ENCODE data around the gene GASK1B. TPM values are rescaled to one million over a fixed set of nuclear protein-coding genes. Genes with fewer than 3 reads are reported as not detected.
A peak's percentile ranks its signal among the peaks of the same experiment; 100 is the strongest.

GASK1B gene
- total RNA-seq = 2.8 and 4.4 TPM in 2 replicates

DNA sequence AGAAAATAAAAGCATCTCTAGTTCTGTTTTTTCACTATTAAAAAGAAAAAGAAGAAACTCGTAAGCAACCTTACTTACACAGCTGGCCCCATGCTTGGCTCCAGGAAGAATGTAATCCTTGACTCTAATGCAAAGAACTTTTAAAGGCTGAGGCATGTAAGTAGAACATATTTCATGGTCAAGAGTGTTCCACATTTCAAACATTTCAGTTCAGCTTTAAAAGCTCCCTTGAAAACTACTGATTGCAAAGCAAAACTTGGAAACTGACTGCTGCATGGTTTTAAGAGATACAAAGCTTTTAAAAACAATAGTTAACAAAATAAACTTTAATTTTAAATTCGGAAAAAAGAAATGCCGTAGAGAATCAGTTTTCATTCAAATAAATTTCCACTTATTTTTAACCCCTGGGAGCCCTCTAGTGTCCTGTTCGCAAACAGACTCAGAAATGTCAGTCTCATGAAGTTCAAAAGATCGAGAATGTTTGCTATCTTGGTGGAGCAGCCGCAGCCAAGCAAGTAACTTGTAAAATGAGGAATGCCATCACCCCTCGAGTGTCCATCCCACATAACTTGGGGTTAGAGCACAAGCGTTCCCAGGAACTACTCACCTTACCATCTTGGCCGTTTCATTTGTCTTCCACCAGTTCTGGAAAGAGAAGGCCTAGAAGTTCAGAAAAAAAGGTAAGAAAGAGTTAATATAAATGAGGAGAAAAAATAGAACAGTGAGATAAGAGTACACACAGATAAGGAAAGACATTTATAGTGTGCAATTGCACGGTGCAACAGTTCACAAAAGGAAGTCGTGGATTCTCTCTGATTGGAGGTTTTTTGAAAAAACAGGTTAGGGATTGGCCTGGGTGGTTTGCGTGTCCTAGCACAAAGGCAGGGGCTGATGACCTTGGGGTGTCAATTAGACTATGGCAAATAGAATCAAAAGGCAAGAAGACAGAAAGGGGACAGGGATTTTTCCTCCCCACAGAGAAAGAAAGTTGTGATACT, at the start of gene GASK1B:
GASK1B (minus strand) TSS at position 765 of the 998 bp plus-strand sequence. CDS start 1,650 bp downstream, outside the sequence.
- peak; percentile 70 for DNase-seq (ENCODE audit: low read depth)

DNA sequence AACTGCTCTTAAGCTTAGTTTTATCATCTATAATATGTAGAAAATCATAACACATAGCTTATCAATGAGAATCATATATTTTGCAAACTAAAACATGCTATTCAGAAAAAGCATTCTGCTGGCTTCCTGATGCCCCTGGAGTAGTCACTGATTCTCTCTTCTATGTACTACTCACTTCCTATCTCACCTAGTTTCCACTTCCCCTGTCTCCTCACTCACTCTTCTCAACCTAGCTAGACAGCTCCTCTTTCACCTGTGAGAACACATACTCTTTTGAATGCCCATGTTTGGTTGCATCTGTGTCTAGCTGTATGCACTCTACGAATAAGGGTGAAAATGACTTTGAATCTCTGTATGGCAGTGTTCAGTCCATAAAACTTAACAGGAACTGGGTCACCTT, 46.8 kb upstream of the GASK1B start:
- no peak for DNase-seq (ENCODE audit: low read depth)

DNA sequence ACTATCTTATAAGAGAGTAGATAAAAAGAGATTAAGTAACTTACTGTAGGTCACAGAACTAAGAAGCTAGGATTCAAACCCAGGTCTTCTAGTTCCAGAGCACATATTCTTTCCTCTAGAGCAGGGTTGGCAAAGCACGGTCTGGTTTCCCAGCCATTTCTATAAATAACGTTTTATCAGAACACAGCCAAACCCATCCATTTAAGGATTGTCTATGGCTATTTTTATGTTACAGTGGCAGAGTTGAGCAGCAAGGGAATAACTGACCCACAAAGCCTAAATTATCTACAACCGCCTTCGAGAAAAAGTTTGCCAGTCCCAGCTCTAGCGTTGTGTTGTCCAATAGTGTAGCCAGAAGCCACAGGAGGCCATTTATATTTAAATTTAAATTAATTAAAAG, 44.9 kb upstream of the GASK1B start:
- no peak for DNase-seq (ENCODE audit: low read depth)

DNA sequence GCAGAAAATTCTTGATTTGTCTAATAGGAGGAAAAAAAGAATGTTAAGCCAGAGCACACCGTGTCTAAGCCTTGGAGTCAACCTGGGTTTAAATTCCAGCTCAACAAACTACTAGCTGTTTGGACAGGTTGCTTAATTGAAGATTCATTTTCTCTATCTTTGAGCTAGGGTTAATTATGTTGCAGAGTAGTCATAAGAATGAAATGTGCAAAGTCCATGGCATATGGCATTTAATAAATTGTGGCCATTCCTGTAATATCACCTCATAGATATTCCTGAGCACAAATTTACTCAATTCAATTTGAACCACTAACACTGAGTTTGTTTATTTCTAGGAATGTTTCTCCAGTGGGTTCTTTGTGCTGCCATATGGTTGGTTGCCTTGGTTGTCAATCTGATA, 42.0 kb upstream of the GASK1B start:
- DNase-seq (ENCODE audit: low read depth) = no peak

DNA sequence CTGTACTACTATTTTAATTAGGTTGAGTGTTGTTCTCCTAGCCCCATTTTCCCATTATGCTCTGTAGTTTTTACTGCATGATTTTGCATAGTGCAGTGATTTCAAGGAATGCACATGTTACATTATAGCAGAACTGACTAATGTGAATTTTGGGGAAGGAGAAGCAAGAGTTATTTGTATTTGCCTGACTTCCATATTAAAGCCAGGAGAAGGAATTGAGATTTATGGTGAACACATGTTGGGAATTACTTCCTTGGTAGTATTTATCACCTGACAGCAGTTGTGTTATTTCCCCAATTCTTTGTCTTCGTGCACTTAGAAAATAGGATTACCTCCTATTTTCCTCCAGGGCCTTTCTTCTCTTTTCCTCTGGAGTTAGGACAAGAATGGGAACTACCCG, 40.6 kb upstream of the GASK1B start:
- DNase-seq (ENCODE audit: low read depth) = no peak

DNA sequence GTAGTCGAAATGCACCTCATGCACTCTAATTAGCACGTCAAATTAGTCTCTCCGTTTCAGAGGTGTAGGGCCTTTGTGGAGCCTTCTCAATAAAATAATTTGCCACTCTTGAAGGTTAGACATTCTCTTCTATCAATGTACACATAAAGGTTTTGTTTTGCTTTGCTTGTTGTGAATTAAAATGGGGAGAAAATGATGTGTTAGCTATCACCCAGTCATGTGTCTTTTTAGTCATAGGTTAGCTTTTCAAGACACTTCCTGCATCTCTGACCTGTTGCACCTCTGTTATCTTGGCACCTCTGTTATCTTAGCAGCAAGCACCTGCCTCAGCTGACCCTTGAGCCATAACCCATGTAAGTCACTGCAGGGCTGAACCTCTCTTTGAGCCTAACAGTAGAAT, 38.4 kb upstream of the GASK1B start:
- DNase-seq (ENCODE audit: low read depth) = peak; percentile 46

DNA sequence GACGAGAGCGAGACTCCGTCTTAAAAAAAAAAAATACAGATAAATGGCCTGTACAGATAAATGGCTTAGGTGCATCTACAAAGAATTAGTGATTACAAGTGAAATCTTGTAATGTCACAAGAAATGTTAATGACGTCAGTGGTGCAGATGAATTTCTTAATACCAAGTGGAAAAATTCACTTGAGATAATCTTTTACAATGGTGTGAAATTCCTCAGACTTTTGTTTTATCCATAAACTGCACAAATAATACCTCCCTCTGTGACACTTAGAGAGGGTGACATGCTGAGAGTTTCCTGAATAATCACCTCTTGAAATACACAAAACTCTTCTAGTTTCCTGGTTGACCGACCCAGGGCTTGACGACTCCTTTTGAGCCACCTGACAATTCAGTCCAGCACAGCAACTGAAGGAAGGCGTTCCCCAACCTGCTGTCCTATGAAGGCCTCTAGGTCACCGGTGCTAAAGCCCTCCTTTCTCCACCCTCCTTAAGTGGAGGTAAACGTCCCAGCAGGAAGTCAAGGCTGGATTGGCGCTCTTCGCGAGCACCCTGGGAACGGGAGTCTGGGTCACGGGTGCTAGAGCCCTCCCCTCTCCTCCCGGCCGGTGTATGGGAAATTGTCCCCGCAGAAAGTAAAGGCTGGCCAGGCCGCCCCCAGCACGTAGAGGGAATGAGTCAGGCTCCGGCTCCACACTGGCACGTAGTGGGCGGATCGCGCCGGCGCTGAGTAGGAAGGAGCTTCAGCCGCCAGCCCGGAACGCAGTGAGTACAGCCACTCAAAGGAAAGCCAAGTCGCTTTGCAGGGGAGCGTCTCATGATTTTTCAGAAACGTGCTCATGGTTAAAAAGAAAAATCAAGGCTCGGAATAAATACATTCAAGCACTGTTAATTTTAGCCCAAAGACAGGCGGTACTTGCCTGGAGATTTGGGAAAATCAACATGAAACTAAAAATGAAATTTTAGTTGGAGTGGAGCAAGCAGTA, 37.3 kb upstream of the GASK1B start, which contains the start of gene TMEM144:
TMEM144 (plus strand) TSS at position 662 of the 983 bp plus-strand sequence. CDS start 2,182 bp downstream, outside the sequence.
- peak; percentile 88 for DNase-seq (ENCODE audit: low read depth)

DNA sequence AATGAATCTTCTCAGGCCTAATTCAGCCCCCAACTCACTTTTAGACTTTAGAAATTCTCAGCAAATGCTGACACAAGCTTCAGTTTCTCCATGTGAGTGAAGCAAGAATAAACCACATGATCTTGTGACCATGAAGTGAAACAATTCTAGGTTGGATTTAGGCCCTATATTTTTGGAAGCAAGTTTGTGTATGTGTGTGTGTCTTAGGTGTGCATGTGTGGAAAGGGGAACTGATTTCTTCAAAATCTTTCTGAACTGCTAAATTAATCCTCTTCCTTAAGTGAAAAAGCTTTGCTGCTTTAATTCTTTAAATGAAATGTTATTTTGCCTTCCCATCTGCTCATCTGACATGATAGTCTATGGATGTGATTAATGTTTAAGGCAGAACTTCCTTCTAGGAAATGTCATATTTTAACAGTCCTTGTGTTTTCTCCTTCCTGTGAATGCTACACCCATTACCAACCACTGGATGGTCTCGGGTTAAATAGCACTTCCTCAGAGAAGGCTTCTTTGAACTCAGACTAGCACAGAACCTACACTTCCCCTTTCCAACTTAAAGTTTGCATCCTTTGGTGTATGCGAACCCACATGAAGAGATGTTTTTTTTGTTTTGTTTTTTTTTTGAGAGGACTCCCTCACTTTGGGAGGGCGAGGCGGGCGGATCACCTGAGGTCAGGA, 36.3 kb upstream of the GASK1B start:
- DNase-seq (ENCODE audit: low read depth) = peak; percentile 23

DNA sequence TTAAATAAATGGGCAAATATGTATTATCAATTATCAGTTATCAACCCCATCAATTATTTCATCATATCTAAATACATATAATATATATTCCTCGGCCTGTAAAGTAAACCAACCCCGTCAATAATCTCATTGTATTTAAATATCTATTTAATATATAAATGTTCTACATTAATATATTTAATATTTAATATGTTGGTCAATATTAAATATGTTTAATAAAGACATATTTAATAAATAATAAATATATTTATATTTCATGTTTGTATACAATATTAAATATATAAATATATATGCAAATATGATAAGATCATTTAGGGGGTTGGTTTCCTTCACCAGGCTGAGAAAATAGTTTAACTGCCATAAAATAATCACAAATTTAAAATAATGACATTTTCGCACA, 31.1 kb upstream of the GASK1B start:
- DNase-seq (ENCODE audit: low read depth) = no peak

DNA sequence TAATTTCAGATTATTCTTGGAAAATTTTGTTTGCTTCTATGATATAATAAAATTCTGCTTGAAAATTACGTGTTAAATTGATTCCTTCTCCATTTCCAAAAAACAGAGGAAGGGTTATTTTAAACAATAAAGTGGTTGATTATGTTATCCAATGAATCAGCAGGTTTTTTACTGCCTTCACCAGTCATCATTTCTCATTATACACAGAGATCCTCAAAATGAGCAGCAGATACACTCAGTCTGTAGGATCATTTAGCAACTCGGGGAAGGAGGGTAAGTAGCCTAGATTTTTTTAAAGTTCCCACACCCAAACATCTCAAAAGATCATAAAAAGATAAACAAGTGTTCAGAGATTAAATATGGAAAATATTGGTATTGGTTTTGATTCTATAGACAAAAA, 30.6 kb upstream of the GASK1B start:
- DNase-seq (ENCODE audit: low read depth) = no peak

DNA sequence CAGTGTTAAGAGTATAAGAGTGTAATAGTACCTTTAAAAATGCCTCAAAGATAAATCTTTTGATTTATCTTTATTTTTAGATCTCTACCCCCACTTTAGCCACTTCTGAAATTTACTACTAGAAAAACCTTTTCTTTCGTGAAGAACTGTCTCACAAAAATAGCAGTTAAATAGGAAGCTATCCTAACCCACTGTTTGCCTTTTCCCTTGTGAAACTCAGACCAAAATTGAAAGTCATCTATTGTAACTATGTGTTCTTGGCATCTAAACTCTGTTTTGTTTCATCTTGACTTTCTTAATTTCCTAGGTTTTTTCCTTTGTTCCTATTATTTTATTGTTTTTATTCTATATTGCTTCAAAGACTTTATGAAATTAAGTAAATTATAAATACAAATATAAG, 29.7 kb upstream of the GASK1B start:
- DNase-seq (ENCODE audit: low read depth) = no peak

DNA sequence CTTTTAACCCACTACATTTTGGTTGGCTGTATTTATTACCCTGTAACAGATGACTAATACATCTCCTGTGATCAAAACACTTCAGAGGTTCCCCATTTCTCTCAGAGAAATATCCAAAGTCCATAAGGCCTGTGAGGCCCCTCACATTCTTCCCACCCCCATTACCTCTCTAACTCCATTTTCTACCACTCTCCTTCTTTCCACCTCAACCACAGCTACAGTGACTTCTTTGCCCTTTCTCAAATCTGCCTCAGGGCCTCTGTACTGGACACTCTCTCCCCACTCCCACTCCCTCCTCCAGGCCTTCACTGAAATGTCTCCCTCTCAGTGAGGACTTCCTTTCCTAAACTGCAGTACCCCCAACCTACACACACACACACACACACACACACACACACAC, 29.1 kb upstream of the GASK1B start:
- DNase-seq (ENCODE audit: low read depth) = no peak

DNA sequence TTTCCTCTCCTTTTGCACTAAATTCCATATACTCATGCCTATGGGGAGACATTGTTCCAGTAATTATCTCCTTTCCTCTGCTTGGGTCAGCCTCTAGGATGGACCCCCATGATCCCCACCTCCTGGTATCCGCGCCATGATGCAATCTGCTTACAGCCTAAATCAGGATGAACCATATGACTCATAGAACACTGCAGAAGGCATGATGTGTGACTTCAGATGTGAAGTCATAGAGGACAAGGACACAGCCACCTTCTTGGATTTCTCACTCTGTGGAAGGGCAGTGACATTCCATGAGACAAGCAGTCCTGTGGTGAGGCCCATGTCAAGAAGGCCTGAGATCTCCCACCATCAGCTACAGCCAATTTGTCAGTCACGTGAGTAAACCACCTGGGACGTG, 28.5 kb upstream of the GASK1B start:
- DNase-seq (ENCODE audit: low read depth) = no peak

DNA sequence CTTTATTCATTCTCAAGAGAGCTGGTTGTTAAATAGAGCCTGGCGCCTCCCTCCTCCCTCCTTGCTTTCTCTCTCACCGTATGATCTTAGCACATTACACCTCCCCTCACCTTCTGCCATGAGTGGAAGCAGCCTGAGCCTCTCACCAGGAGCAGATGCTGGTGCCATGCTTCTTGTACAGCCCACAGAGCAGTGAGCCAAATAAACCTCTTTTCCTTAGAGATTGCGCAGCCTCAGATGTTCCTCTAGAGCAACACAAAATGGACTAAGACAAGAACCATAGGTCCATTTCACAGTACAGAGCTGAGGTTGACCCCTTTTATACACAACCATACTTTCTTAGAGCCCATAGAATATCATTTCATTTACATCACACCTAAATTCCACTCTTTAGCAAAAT, 27.4 kb upstream of the GASK1B start:
- no peak for DNase-seq (ENCODE audit: low read depth)

DNA sequence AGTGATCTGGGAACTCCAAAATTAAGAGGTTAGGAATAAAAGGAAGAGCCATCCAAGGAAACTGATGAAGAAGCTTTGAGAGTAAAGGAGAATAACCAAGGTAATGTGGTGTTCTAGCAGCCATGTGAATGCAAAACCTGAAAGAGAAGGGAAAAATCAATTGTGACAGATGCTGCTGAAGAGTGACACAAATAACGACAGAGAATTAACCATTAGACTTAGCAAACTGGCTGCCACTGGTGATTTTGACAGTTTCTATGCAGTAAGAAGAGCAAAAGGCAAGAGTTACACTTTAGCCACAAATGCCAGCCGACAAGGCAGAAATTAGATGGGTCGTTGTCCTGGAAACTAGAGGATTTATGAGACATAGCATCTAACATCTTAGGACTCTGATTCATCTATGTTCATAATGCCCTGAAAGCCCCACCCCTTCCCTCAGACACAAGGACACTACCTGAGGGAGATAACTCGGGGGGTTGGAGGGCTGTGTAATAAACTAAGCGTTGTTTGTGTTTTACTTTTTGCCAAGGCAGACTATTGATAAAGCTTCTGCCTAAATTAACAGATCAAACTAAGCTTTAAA, 24.5 kb upstream of the GASK1B start:
- no peak for DNase-seq (ENCODE audit: low read depth)

DNA sequence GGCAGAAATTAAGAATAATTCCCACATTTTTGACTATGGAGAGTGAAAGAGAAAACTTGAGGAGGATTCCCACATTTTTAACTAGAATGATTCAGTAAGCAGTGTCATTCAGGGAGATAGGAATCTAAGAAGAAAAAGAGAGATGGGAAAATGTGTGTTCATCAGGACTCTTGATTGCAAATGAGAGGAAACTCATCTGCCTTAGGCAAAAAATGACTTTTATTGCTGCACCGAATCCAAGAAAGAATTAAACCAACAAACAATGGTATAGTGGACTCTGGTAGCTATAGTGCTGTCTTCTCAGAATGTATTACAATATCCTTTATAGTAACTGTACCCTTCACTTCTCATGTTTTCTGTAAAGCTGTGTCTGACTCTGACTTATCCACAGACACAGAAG, 22.5 kb upstream of the GASK1B start:
- DNase-seq (ENCODE audit: low read depth) = no peak

DNA sequence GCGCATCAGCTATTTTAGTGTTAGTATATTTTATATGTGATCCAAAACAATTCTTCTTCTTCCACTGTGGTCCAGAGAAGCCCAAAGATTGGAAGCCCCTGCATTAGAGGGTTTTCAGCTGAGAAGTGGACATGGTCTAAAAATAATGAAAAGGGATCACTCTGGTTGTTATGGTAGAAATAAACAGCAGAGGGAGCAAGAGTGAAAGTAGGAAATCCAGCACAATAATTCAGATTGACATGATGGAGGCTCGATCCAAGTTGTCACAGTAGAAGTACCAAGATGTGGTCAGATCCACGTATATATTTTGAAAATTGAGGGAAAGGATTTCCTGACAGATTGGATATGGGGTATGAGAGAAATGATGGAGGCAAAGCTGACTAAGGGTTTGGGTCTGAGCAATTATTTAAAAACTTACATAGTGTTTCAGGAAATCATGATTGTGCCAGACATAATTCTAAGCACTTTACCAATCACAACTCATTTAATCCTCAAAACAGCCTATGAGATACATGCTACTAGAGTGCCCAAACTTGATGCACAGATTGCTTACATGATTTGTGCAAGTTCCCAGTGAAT, 20.4 kb upstream of the GASK1B start:
- DNase-seq (ENCODE audit: low read depth) = peak; percentile 56

DNA sequence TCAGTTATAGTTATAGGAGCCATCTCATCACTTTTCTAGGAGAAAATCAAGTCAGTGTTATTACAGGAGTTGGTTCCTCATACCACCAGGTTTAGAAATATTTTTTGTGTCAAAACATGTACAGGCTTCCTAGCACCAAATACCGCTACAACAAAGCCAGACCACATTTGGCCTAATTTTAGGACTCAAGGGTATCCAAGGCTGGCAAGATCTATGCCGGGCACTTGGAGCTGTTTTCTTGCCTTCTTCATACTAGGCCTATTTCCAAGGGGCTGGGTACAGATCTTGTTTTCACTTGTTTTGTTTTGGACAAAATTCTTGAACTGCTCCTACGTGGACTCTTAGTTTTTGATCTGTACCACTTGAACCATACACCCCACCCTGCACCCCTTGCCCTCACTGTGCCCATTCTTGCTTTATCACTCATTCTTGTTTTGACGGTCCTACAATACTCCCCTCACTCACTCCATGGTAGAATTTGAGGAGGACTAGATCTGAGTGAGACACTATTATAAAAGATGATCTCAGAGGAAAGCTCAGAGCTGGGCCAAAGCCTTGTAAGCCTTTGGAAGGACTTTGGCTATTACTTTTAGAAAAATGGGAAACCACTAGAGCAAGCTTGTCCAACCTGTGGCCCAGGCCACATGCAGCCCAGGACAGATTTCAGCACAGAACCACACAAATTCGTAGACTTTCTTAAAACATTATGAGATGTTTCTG, 19.8 kb upstream of the GASK1B start:
- DNase-seq (ENCODE audit: low read depth) = no peak

DNA sequence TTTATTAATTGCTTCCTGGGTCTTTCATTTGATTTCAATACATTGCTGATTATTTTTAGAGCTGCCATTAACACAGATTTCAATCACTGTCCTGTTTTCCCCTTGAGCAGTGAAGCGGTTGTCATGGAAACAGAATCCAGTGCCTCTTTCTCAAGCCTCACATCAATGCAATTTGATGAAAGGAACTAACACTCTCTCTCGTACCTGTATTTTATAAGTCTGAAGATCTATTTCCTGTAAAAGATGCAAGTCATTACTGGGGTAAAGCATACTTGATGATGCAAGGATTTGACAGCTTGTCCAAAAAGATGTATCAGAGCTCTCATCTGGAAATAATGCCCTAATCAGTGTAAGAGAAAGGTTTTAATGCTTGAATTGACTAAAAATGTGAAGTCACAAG, 17.9 kb upstream of the GASK1B start:
- no peak for DNase-seq (ENCODE audit: low read depth)

DNA sequence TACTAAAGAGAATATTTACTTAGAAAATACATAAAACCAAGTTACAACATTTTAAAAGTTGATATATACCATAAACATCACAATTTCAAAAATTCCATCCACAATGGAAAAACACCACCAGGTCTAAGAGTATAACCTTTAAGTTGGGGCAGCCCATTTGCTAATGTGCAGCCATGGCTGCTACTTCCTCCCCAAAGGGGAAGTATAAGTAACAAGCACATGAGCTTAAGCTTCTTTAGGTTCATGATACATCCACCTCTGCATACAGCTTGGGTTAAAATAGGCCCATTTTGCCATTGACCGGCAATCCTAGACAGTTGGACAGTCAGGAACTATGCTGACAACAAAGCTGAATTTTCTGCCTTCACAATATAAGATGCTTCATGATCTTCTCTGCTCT, 16.6 kb upstream of the GASK1B start:
- DNase-seq (ENCODE audit: low read depth) = no peak
